ENCODE measurements around the gene USP48. TPM values are rescaled to one million over a fixed set of nuclear protein-coding genes. Genes with fewer than 3 reads are reported as not detected.

The USP48 gene
- total and polyA plus RNA-seq, 2 of the 4 experiments (the other 2 are of a cell fraction): 24.7 to 25.0 TPM

DNA sequence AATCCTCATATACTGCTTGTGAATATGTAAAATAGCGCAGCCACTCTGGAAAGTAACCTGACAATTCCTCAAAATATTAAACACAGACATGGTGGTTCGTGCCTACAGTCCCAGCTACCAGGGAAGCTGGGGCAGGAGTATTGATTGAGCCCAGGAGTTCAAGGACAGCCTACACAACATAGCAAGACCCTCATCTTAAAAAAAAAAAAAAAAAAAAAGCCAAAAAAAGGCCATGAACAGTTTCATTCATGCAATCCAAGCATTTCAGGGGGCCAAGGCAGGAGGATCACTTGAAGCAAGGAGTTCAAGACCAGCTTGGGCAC lies 4.6 kb downstream of the USP48 start:
- no peak for ATAC-seq (ENCODE audit: low read depth)
- Histone ChIP-seq H3K9me1 (ENCODE audit: insufficient read depth, low read length) (peaks cover 14% of the 10 kb centered on the region), H3K36me3 (ENCODE audit: control insufficient read depth, insufficient read depth, low read length) (no peaks in the 10 kb centered on the region), H3K27ac (ENCODE audit: insufficient read depth, low read length) (no peak overlapping the region), H4K8ac (ENCODE audit: low read depth in 2 of 2, low read length in 2 of 2) (no peak overlapping the region), H2BK20ac (ENCODE audit: low read depth, low read length) (no peak overlapping the region), H3K4ac (ENCODE audit: low read depth, low read length) (no peak overlapping the region; the same call in 1 of the 2 replicates), H3K4me2 (ENCODE audit: low read depth, low read length) (no peak overlapping the region), H3K4me1 (ENCODE audit: control insufficient read depth, insufficient read depth, low read length) (peaks cover 10% of the 10 kb centered on the region), H4K5ac (ENCODE audit: low read depth, low read length) (no peak overlapping the region), H3K14ac (replicated peaks; ENCODE audit: low read depth, low read length) (no peak overlapping the region), H2AK9ac (replicated peaks; ENCODE audit: low read depth, low read length, poor library complexity) (no peak overlapping the region), H2BK120ac (ENCODE audit: low read depth, low read length) (no peak overlapping the region), H4K91ac (ENCODE audit: insufficient read depth, low read depth, low read length) (no peak overlapping the region), H4K20me1 (ENCODE audit: insufficient read depth, low read length) (peaks cover 78% of the 10 kb centered on the region), H3K79me1 (ENCODE audit: low read depth in 1 of 2, low read length in 2 of 2) (peaks cover 16 to 62% of the 10 kb centered on the region in 2 experiments; a peak in 3 of 4 replicates), H3K9me3 (ENCODE audit: control insufficient read depth, insufficient read depth, low read length) (peaks cover 2% of the 10 kb centered on the region; the same call in 1 of the 2 replicates), H3K9ac (ENCODE audit: low read depth, low read length) (no peak overlapping the region), H2AK5ac (ENCODE audit: low read depth, low read length) (no peak overlapping the region), H2AFZ (replicated peaks; ENCODE audit: low read length, poor library complexity) (no peak overlapping the region), H3K23ac (ENCODE audit: low read depth, low read length) (no peak overlapping the region; the same call in 1 of the 2 replicates), H3K4me3 (ENCODE audit: insufficient read depth, low read depth, low read length) (no peak overlapping the region), H3K18ac (ENCODE audit: low read depth, low read length) (no peak overlapping the region), H3K56ac (ENCODE audit: extremely low read depth, insufficient read depth, low read length) (no peak overlapping the region), H3K27me3 (ENCODE audit: control insufficient read depth, insufficient read depth, low read length) (no peaks in the 10 kb centered on the region), H2BK5ac (ENCODE audit: low read depth, low read length, poor library complexity, severe bottlenecking) (peak overlapping the region; percentile 71), H2BK15ac (ENCODE audit: low read depth, low read length) (no peak overlapping the region)
- TF ChIP-seq, protein P1, sequence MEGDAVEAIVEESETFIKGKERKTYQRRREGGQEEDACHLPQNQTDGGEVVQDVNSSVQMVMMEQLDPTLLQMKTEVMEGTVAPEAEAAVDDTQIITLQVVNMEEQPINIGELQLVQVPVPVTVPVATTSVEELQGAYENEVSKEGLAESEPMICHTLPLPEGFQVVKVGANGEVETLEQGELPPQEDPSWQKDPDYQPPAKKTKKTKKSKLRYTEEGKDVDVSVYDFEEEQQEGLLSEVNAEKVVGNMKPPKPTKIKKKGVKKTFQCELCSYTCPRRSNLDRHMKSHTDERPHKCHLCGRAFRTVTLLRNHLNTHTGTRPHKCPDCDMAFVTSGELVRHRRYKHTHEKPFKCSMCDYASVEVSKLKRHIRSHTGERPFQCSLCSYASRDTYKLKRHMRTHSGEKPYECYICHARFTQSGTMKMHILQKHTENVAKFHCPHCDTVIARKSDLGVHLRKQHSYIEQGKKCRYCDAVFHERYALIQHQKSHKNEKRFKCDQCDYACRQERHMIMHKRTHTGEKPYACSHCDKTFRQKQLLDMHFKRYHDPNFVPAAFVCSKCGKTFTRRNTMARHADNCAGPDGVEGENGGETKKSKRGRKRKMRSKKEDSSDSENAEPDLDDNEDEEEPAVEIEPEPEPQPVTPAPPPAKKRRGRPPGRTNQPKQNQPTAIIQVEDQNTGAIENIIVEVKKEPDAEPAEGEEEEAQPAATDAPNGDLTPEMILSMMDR (conservative IDR thresholded peaks at IDR 0.05; ENCODE audit: low read depth, low read length): no peak
- TF ChIP-seq POLR2A (IDR thresholded peaks at IDR 0.05; ENCODE audit: low read depth, low read length): no peak
- no peak for TF ChIP-seq MAZ (IDR thresholded peaks at IDR 0.05; ENCODE audit: borderline replicate concordance, low read depth, low read length)
- no peak for TF ChIP-seq FOS (IDR thresholded peaks at IDR 0.05; ENCODE audit: low read depth, low read length)
- no peak for TF ChIP-seq CHD1 (IDR thresholded peaks at IDR 0.05; ENCODE audit: low read depth, low read length)
- TF ChIP-seq RFX5 (IDR thresholded peaks at IDR 0.05; ENCODE audit: low read depth, low read length): no peak
- TF ChIP-seq, protein P2, sequence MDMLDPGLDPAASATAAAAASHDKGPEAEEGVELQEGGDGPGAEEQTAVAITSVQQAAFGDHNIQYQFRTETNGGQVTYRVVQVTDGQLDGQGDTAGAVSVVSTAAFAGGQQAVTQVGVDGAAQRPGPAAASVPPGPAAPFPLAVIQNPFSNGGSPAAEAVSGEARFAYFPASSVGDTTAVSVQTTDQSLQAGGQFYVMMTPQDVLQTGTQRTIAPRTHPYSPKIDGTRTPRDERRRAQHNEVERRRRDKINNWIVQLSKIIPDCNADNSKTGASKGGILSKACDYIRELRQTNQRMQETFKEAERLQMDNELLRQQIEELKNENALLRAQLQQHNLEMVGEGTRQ (IDR thresholded peaks at IDR 0.05; ENCODE audit: low read depth, low read length): no peak
- TF ChIP-seq, protein P3, sequence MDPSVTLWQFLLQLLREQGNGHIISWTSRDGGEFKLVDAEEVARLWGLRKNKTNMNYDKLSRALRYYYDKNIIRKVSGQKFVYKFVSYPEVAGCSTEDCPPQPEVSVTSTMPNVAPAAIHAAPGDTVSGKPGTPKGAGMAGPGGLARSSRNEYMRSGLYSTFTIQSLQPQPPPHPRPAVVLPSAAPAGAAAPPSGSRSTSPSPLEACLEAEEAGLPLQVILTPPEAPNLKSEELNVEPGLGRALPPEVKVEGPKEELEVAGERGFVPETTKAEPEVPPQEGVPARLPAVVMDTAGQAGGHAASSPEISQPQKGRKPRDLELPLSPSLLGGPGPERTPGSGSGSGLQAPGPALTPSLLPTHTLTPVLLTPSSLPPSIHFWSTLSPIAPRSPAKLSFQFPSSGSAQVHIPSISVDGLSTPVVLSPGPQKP (IDR thresholded peaks at IDR 0.05; ENCODE audit: borderline replicate concordance, low read depth, low read length): no peak
- no peak for TF ChIP-seq NFE2L2 (IDR thresholded peaks at IDR 0.05; ENCODE audit: low read depth, low read length)
- TF ChIP-seq CEBPB (IDR thresholded peaks at IDR 0.05; ENCODE audit: low read depth, low read length): no peak
- TF ChIP-seq MAFK (IDR thresholded peaks at IDR 0.05; ENCODE audit: low read depth, low read length): no peak
- TF ChIP-seq RAD21 (IDR thresholded peaks at IDR 0.05; ENCODE audit: low read length): no peak
- TF ChIP-seq SMC3 (IDR thresholded peaks at IDR 0.05; ENCODE audit: low read depth, low read length): no peak
- TF ChIP-seq MXI1 (IDR thresholded peaks at IDR 0.05; ENCODE audit: borderline replicate concordance, low read depth, low read length): no peak
- TF ChIP-seq RCOR1 (IDR thresholded peaks at IDR 0.05; ENCODE audit: insufficient replicate concordance, low read length): no peak
- no peak for TF ChIP-seq BHLHE40 (IDR thresholded peaks at IDR 0.05; ENCODE audit: low read depth, low read length)
- intact Hi-C loops (cut with micrococcal nuclease): no loop called here
- dilution Hi-C loops (cut with HindIII; ENCODE audit: low sequenced_read_pairs, unreplicated experiment): no loop called here
- no peak for DNase-seq
- in situ Hi-C loops (cut with MboI; ENCODE audit: low sequenced_read_pairs): no loop called here
- no CpG with 5 or more reads among the region's 2 CpGs for WGBS, 2 experiments (ENCODE audit: extremely low coverage in 2 of 2, insufficient read length in 1 of 2)
- POLR2A ChIA-PET (ENCODE audit: unreplicated experiment): interaction anchor here (0.7 kb wide), 1 partner anchor 49 kb away, joined by 17 read pairs; no protein-coding TSS in a partner anchor
- CTCF ChIA-PET: no interaction called here
- no TSS peak for BruUV-seq (replicated peaks)

Data from IMR-90 (cell line).